GM12878 (cell line): ENCODE data around the gene IRF1. TPM values are rescaled to one million over a fixed set of nuclear protein-coding genes. Genes with fewer than 3 reads are reported as not detected.
A peak's percentile ranks its signal among the peaks of the same experiment; 100 is the strongest.

Source experiments
- ATAC-seq: fragments of 200-7000 bp; cut with Tn5 transposase; 3 replicates; pipeline ENCODE4 v1.9.1; 2020; ENCODE audit warnings: mild to moderate bottlenecking, moderate library complexity
- BruUV-seq: library from RNA; stranded (reverse); fragments of 400-500 nt; replicated peaks from 2 replicates; lab custom pipeline; 2021; lab: Mats Ljungman, UMichigan
- CTCF ChIA-PET: fragments of 300-600 bp; sonication (Branson Sonifier 250); formaldehyde crosslinking; extraction: SDS; loops from one replicate; lab custom pipeline; 2021; ENCODE audit warnings: inconsistent platforms; lab: Yijun Ruan, JAX
- POLR2A ChIA-PET: fragments of 350-600 bp; formaldehyde crosslinking; extraction: SDS; loops from one replicate; lab custom pipeline; 2021; ENCODE audit warnings: inconsistent platforms; lab: Charles Lee
- RAD21 ChIA-PET: fragments of 300-600 bp; sonication (Branson Sonifier 250); formaldehyde crosslinking; loops from one replicate; lab custom pipeline; 2023; ENCODE audit warnings: antibody characterized with exemption; ENCODE audit not compliant: unreplicated experiment; lab: Charles Lee
- SMC1A ChIA-PET: fragments of 300-600 bp; sonication (Branson Sonifier 250); formaldehyde crosslinking; loops from one replicate; lab custom pipeline; 2023; ENCODE audit not compliant: unreplicated experiment, uncharacterized antibody; lab: Charles Lee
- DNase-seq: peaks from one replicate; pipeline ENCODE4 v3.0.0-alpha.2; 2011; ENCODE audit warnings: low read depth, low spot score
- FAIRE-seq: peaks from 3 replicates; lab custom pipeline; 2011; peaks lifted over from hg19 to GRCh38; lab: Jason Lieb, UNC
- H2AFZ ChIP-seq: 2 replicates; pipeline ENCODE4 v1.6.0; 2011; ENCODE audit warnings: low read depth, low read length, control low read depth; ENCODE audit not compliant: control insufficient read depth
- H3K27ac ChIP-seq: 2 replicates; pipeline ENCODE4 v1.5.1; 2011; ENCODE audit warnings: control low read depth; ENCODE audit not compliant: control insufficient read depth, insufficient read depth
- H3K27me3 ChIP-seq, 2 experiments: replicated peaks in 1 of 2; 2 replicates each; pipeline versions ENCODE4 v1.6.0 to v1.6.1; 2011; ENCODE audit warnings: low read length in 1 of 2; ENCODE audit not compliant: control insufficient read depth in 2 of 2, insufficient read depth in 2 of 2
- H3K36me3 ChIP-seq, 2 experiments: 2 replicates each; pipeline ENCODE4 v1.5.1; 2011; ENCODE audit warnings: low read length in 1 of 2; ENCODE audit not compliant: control insufficient read depth in 2 of 2, insufficient read depth in 2 of 2
- H3K4me1 ChIP-seq: 2 replicates; pipeline ENCODE4 v1.6.1; 2011; ENCODE audit warnings: mild to moderate bottlenecking, low read length, moderate library complexity, mixed read lengths; ENCODE audit not compliant: control insufficient read depth, insufficient read depth
- H3K4me2 ChIP-seq: 2 replicates; pipeline ENCODE4 v1.6.0; 2011; ENCODE audit warnings: control low read depth; ENCODE audit not compliant: control insufficient read depth, insufficient read depth
- H3K4me3 ChIP-seq: fragments of 200-600 bp; sonication (generic); 2 replicates; pipeline ENCODE4 v1.5.1; 2016
- H3K79me2 ChIP-seq: 2 replicates; pipeline ENCODE4 v1.6.0; 2011; ENCODE audit warnings: low read length; ENCODE audit not compliant: control insufficient read depth, insufficient read depth
- H3K9ac ChIP-seq: 2 replicates; pipeline ENCODE4 v1.8.0; 2011; ENCODE audit warnings: low read length, control low read depth, mixed read lengths; ENCODE audit not compliant: control insufficient read depth, insufficient read depth
- H3K9me3 ChIP-seq: replicated peaks from 3 replicates; pipeline ENCODE4 v1.5.1; 2011; ENCODE audit warnings: mild to moderate bottlenecking, low read length; ENCODE audit not compliant: control insufficient read depth, insufficient read depth
- H4K20me1 ChIP-seq: 2 replicates; pipeline ENCODE4 v1.6.0; 2011; ENCODE audit not compliant: control insufficient read depth, insufficient read depth
- BACH1 ChIP-seq: fragments of 450-650 bp; IDR thresholded peaks from 2 replicates; pipeline ENCODE4 v1.6.1; 2017; ENCODE audit warnings: mild to moderate bottlenecking, borderline replicate concordance
- BHLHE40 ChIP-seq, 2 experiments: fragments of 450-650 bp in 1 of 2; IDR thresholded peaks; 2 replicates each; pipeline ENCODE4 v1.6.1; 2011 to 2017; ENCODE audit warnings: low read depth in 2 of 2, borderline replicate concordance in 1 of 2, improper control_type of control experiment in 1 of 2, low read length in 1 of 2, mild to moderate bottlenecking in 1 of 2
- CHD4 ChIP-seq: fragments of 200-600 bp; sonication (generic); IDR thresholded peaks from 2 replicates; pipeline ENCODE4 v1.6.1; 2016; ENCODE audit warnings: mild to moderate bottlenecking
- DPF2 ChIP-seq: fragments of 450-650 bp; IDR thresholded peaks from 2 replicates; pipeline ENCODE4 v1.6.1; 2017; ENCODE audit warnings: mild to moderate bottlenecking
- EED ChIP-seq: sonication (generic); IDR thresholded peaks from 2 replicates; pipeline ENCODE4 v1.6.1; 2016; ENCODE audit warnings: antibody characterized with exemption, low read depth
- ETV6 ChIP-seq, 2 experiments: fragments of 450-650 bp in 1 of 2; IDR thresholded peaks in 1 of 2; conservative IDR thresholded peaks in 1 of 2; 2 replicates each; pipeline ENCODE4 v1.6.1; 2014; ENCODE audit warnings: antibody characterized with exemption in 1 of 2, borderline replicate concordance in 1 of 2, low read depth in 1 of 2, mild to moderate bottlenecking in 1 of 2, moderate library complexity in 1 of 2
- KAT2A ChIP-seq: conservative IDR thresholded peaks from 2 replicates; pipeline ENCODE4 v1.6.1; 2011; ENCODE audit warnings: low read depth, low read length; ENCODE audit not compliant: control insufficient read depth
- KDM1A ChIP-seq: fragments of 200-600 bp; sonication (generic); IDR thresholded peaks from 2 replicates; pipeline ENCODE4 v1.6.1; 2016; ENCODE audit warnings: borderline replicate concordance
- MTA3 ChIP-seq: IDR thresholded peaks from 2 replicates; pipeline ENCODE4 v1.6.1; 2012; ENCODE audit warnings: low read length, inconsistent platforms, borderline replicate concordance
- MXI1 ChIP-seq: fragments of 150-350 bp; IDR thresholded peaks from 2 replicates; pipeline ENCODE4 v1.6.1; 2011; ENCODE audit warnings: low read depth, mild to moderate bottlenecking, inconsistent platforms, low read length, improper control_type of control experiment
- MYB ChIP-seq: fragments of 150-350 bp; IDR thresholded peaks from 2 replicates; pipeline ENCODE4 v1.6.1; 2014; ENCODE audit warnings: mild to moderate bottlenecking, low read depth, low read length, borderline replicate concordance
- NFIC ChIP-seq: IDR thresholded peaks from 2 replicates; pipeline ENCODE4 v1.6.1; 2012; ENCODE audit warnings: low read depth, mild to moderate bottlenecking, inconsistent platforms, low read length, moderate library complexity
- SPI1 ChIP-seq: IDR thresholded peaks from 2 replicates; pipeline ENCODE4 v1.6.1; 2011; ENCODE audit warnings: low read depth, mild to moderate bottlenecking, low read length, moderate library complexity, borderline replicate concordance; ENCODE audit not compliant: insufficient read depth
- SUPT20H ChIP-seq: IDR thresholded peaks from 2 replicates; pipeline ENCODE4 v1.6.1; 2011; ENCODE audit warnings: low read depth, mild to moderate bottlenecking, low read length, moderate library complexity, borderline replicate concordance; ENCODE audit not compliant: control insufficient read depth
- ZBED1 ChIP-seq: IDR thresholded peaks from 2 replicates; pipeline ENCODE4 v1.6.1; 2016; ENCODE audit warnings: borderline replicate concordance
- WGBS: methylation state at CpG from one replicate; pipeline ENCODE4 v1.1.6; 2016; ENCODE audit warnings: low lambda C conversion rate; ENCODE audit not compliant: insufficient replicate concordance, insufficient coverage; ENCODE audit errors: missing lambda C conversion rate; 5-methylcytosine and 5-hydroxymethylcytosine counted together
- in situ Hi-C: fragments of 300-500 bp; cut with MboI; formaldehyde crosslinking; loops from 9 replicates; pipeline ENCODE4 v1.14.3; 2018; ENCODE audit warnings: mixed read lengths
- intact Hi-C: fragments of 100-400 bp; cut with micrococcal nuclease; formaldehyde crosslinking; loops from one replicate; pipeline ENCODE4 v1.14.2; 2022; ENCODE audit not compliant: unreplicated experiment
- polyA plus RNA-seq, 11 experiments: library from polyadenylated mRNA; depleted of rRNA in 4 of 11; unstranded in 6 of 11; stranded (reverse) in 5 of 11; fragments of >200 nt; fragmentation: Nextera tagmentation in 4 of 11; fragmentation: Illumina TruSeq in 1 of 11; extraction: Ambion mirVana in 4 of 11; extraction: Trizol in 1 of 11; gene quantifications; 1 replicate in 1 of 11; 2 replicates in 10 of 11; pipeline versions ENCODE4 v1.2.1 to v1.2.3, GENCODE V29; 2011 to 2016; ENCODE audit warnings: inconsistent platforms in 2 of 11, missing spikeins in 2 of 11, low read depth in 1 of 11
- total RNA-seq, 4 experiments: library from RNA; depleted of rRNA in 3 of 4; stranded (reverse); fragments of >200 nt in 3 of 4; fragmentation: Illumina TruSeq in 1 of 4; extraction: Trizol in 1 of 4; gene quantifications; 2 replicates each; pipeline versions ENCODE4 v1.2.1 to v1.2.3, GENCODE V29; 2013 to 2021
- TF ChIP-seq, protein P1 (sequence below), 3 experiments: IDR thresholded peaks in 2 of 3; conservative IDR thresholded peaks in 1 of 3; 2 replicates each; pipeline ENCODE4 v1.5.1; 2011; ENCODE audit warnings: low read depth in 3 of 3, low read length in 3 of 3, mild to moderate bottlenecking in 3 of 3, control low read depth in 2 of 3, moderate library complexity in 2 of 3, inconsistent platforms in 1 of 3, mixed read lengths in 1 of 3; ENCODE audit not compliant: control insufficient read depth in 2 of 3, insufficient read depth in 1 of 3; ENCODE audit errors: extremely low read depth in 1 of 3
- TF ChIP-seq, protein P2 (sequence below): fragments of 450-650 bp; formaldehyde crosslinking; IDR thresholded peaks from 2 replicates; pipeline ENCODE4 v1.4.0; 2022; ENCODE audit warnings: mild to moderate bottlenecking, moderate library complexity

The IRF1 gene
- total and polyA plus RNA-seq, 10 of the 15 experiments (the other 5 are each of a cell fraction or from before 2014, with no cell fraction given), result 6.9 to 68.0 (median 49.6) TPM

DNA sequence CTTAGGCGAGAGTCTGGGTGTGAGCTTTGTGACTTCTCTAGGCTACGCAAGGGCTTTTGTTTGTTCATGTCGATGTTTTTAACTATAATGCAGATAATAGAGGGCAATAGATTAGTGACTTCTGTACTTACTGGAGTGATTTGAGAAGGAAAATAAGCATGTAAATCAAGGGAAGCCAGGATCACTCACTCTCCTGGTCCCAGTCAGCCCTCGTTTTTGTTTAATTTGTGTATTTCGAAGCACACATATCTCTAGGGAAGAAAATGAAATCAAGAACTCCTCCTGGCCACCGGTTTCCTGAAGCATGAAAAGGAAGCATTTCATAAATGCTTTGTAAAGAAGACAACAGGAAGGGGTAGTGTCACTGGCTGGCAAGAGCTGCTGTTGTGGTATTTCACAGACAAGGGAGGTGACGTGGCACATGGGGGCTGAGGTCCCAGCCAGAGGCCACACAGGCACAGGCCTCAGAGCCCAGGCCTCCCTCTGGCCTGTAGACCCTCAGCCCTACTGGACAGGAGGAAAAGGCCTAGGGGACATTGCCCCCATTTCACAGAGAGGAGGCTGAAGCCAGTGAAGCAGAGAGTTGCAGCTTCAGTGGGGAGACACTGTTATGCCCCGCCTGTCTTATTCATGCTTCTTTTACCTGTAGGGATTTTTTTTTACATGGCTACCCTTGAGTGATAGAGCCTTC is 34.1 kb downstream of the IRF1 start:
- intact Hi-C loops (loop anchor here (1.0 to 5.0 kb wide), 2 partner anchors 29 to 41 kb away; no protein-coding TSS in a partner anchor), in situ Hi-C loops (no loop called here)
- peaks cover 10 to 16% of the 10 kb centered on the region in 2 experiments; a peak in 3 of 4 replicates for H3K36me3 ChIP-seq
- WGBS, result under 1% methylated on average over 8 of the region's 8 CpGs
- H3K27ac ChIP-seq, result peak overlapping the region; percentile 89
- ChIA-PET POLR2A (interaction anchor here (0.9 to 8.2 kb wide), 15 partner anchors 9 to 44 kb away, joined by 3 to 128 read pairs (median 19); partner anchors contain the start of gene IRF1), RAD21 (interaction anchor here (0.9 to 7.9 kb wide), 14 partner anchors 10 to 185 kb away, joined by 3 to 192 read pairs (median 22); partner anchors contain the start of gene IRF1), SMC1A (interaction anchor here (0.7 to 8.0 kb wide), 18 partner anchors 9 to 276 kb away, joined by 3 to 201 read pairs (median 14); partner anchors contain the start of gene IRF1), CTCF (interaction anchor here (0.6 to 7.4 kb wide), 19 partner anchors 8 to 71 kb away, joined by 3 to 89 read pairs (median 4); partner anchors contain the start of gene IRF1)
- ATAC-seq, result peak; percentile 78
- BruUV-seq, result no TSS peak
- no peaks in the 10 kb centered on the region for H4K20me1 ChIP-seq
- peak; percentile 73 for DNase-seq
- H3K9me3 ChIP-seq, result no peaks in the 10 kb centered on the region
- H2AFZ ChIP-seq, result no peak overlapping the region; the same call in 1 of the 2 replicates
- peaks cover 13% of the 10 kb centered on the region for H3K79me2 ChIP-seq
- H3K9ac ChIP-seq, result peak overlapping the region; percentile 52
- peak overlapping the region; percentile 2; the same call in 1 of the 2 replicates for H3K4me3 ChIP-seq
- no peak for FAIRE-seq
- H3K27me3 ChIP-seq, result no peaks in the 10 kb centered on the region
- peak overlapping the region; percentile 3 for H3K4me2 ChIP-seq
- peaks cover 63% of the 10 kb centered on the region for H3K4me1 ChIP-seq
- TF ChIP-seq KDM1A, result no peak
- TF ChIP-seq MYB, result no peak
- no peak for TF ChIP-seq ZBED1
- no peak; the same call in 1 of the 2 replicates for TF ChIP-seq EED
- TF ChIP-seq KAT2A, result no peak
- no peak for TF ChIP-seq CHD4
- TF ChIP-seq BACH1, result 0 out of 2 replicates have a peak, but pooled peaks have one; percentile 31
- 0 out of 2 replicates have a peak, but pooled peaks have one; percentile 36 for TF ChIP-seq NFIC
- TF ChIP-seq SUPT20H, result no peak
- TF ChIP-seq MXI1, result no peak
- TF ChIP-seq MTA3, result no peak
- TF ChIP-seq BHLHE40 (IDR thresholded peaks at IDR 0.05; ENCODE audit: borderline replicate concordance in 1 of 2, low read depth in 2 of 2, low read length in 1 of 2), result peak in 1 of 2 experiments; percentile 51; a peak in 3 of 4 replicates
- TF ChIP-seq, protein P1, sequence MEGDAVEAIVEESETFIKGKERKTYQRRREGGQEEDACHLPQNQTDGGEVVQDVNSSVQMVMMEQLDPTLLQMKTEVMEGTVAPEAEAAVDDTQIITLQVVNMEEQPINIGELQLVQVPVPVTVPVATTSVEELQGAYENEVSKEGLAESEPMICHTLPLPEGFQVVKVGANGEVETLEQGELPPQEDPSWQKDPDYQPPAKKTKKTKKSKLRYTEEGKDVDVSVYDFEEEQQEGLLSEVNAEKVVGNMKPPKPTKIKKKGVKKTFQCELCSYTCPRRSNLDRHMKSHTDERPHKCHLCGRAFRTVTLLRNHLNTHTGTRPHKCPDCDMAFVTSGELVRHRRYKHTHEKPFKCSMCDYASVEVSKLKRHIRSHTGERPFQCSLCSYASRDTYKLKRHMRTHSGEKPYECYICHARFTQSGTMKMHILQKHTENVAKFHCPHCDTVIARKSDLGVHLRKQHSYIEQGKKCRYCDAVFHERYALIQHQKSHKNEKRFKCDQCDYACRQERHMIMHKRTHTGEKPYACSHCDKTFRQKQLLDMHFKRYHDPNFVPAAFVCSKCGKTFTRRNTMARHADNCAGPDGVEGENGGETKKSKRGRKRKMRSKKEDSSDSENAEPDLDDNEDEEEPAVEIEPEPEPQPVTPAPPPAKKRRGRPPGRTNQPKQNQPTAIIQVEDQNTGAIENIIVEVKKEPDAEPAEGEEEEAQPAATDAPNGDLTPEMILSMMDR (IDR thresholded peaks at IDR 0.05 in 2 of 3, conservative IDR thresholded peaks at IDR 0.05 in 1 of 3; ENCODE audit: control insufficient read depth in 2 of 3, extremely low read depth in 1 of 3, insufficient read depth in 1 of 3, low read depth in 3 of 3, low read length in 3 of 3), result no peak
- TF ChIP-seq, protein P2, sequence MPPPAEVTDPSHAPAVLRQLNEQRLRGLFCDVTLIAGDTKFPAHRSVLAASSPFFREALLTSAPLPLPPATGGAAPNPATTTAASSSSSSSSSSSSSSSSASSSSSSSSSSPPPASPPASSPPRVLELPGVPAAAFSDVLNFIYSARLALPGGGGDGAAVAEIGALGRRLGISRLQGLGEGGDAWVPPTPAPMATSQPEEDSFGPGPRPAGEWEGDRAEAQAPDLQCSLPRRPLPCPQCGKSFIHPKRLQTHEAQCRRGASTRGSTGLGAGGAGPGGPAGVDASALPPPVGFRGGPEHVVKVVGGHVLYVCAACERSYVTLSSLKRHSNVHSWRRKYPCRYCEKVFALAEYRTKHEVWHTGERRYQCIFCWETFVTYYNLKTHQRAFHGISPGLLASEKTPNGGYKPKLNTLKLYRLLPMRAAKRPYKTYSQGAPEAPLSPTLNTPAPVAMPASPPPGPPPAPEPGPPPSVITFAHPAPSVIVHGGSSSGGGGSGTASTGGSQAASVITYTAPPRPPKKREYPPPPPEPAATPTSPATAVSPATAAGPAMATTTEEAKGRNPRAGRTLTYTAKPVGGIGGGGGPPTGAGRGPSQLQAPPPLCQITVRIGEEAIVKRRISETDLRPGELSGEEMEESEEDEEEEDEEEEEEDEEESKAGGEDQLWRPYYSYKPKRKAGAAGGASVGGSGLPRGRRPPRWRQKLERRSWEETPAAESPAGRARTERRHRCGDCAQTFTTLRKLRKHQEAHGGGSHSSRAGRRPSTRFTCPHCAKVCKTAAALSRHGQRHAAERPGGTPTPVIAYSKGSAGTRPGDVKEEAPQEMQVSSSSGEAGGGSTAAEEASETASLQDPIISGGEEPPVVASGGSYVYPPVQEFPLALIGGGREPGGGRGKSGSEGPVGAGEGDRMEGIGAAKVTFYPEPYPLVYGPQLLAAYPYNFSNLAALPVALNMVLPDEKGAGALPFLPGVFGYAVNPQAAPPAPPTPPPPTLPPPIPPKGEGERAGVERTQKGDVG (CRISPR knock-in tag), result no peak
- no peak for TF ChIP-seq SPI1
- peak in 1 of 2 experiments; percentile 68; a peak in 1 of 4 replicates for TF ChIP-seq ETV6 (conservative IDR thresholded peaks at IDR 0.05 in 1 of 2, IDR thresholded peaks at IDR 0.05 in 1 of 2; ENCODE audit: borderline replicate concordance in 1 of 2, low read depth in 1 of 2)
- peak; percentile 56; the same call in 1 of the 2 replicates for TF ChIP-seq DPF2
